DMS 273 (cell line): Measurements from ENCODE around the gene ZSWIM8.

Experiments used
- DNase-seq: peaks from one replicate; lab custom pipeline; 2025; ENCODE audit not compliant: unreplicated experiment; lab: John Stamatoyannopoulos, UW

ZSWIM8 gene

DNA sequence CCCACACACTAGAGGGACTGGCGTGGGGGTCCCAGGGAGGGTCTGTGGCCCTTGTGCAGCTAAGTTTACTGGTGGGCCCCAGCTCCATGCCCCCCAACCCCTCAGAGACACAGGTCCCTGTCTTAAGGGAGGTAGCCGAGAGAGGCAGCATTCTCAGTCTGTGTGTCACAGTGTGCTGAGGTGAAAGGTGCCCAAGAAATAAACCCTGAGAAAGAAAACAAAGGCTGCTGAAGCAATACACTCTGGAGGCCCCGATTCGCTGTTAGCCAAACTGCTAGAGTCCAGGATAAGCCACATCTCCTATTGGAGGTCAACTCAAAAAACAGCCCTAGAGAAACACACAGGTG, 54.6 kb downstream of the ZSWIM8 start:
- no peak for DNase-seq

DNA sequence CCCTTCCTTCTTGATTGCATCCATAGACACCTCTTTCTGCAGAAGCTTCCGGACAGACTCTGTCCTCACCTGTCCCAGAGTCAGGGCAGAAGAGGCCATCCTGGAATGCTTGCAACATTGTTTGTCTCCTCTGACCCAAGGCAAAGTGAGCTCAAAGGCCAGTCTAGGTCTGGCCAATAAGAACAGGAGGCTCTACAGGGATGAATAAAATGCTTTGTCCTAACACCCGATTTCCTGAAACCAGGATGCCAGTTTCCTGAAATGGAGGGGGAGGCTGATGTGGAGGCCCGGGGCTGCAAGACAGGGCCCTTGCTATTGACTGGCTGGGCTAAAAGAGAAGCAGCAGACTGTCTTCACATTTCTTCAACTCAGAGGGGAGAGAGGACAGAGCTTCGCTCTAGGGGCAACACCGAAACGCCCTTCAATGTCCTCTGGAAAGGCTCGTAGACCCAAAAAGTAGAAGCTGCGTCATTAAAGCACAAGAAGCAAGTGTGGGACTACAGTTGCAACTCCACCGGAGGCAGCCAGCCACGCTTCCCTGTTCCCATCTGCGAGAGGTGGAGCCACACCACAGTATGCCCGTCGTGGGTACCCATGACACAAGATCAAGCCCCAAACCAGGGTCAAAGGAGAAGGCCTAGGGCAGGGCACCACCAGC, 55.1 kb downstream of the ZSWIM8 start:
- no peak for DNase-seq

DNA sequence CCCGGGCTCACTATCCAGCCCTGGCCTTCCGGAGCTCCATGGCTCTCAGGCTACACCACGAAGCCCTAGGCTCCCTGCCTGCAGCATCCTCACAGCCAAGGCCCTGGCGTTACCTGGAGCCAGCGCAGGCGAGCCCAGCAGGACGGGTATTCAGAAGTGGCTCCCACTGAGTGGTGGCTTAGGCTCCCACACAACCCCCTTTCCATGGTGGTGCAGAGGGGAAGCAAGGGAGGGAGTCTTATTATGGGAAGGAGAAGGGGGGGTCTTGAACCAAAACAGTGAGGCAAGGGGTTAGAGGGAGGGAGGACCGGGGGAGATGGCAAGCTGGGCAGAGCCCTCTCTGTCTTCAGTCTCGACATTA, 55.6 kb downstream of the ZSWIM8 start:
- DNase-seq: no peak

DNA sequence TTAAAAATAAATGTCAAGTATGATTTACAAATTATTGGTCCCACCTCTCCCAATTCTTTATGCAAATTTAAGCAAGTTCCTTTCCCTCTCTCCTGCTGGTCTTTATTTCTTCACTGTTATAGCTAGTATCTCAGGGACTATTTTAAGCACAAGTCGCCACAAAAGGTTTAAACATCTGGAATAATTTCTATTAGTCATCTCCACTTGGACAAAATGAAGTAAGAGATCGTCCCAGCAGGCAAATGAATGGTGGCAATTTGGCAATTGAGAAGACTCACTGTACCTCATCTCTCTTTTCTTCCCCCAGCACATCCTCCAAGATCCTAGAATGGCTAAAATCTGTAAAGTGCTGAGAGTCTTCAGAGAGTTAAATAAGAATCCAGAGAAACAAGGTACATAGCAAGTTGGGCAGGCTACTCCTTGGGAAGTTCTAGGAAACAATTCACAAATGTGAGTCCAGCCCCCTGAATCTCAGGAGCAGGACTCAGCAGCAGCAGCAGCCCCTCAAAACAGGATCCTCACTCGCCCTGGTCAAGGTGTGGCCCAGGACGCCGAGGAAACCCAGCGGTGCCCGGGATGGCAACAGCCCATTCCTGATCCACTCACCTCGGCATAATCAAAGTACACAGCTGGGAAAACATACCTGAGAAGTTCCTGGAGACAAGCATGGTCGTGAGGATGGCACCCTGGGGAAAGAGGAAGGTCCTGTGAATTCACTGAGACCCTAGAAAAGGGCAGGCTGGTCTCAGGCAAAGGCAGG, 56.3 kb downstream of the ZSWIM8 start:
- DNase-seq: no peak

DNA sequence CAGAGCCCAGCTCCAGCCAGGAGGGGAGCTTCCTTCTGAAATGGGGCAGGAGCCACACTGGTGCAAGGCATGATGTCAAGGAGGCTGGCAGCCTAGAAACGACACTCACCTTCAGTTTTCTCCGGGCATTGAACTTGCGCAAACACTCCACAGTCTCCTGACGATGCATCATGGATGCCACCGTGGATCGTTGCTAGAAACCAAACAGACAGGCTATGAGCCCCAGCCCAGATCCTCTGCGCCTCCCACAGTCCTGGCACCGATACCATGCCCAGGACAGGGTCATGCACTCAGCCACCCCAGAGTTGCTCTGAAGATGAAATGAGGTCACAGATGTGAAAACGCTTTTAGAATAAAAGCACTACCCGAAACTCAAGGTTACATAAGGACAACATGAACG, 56.9 kb downstream of the ZSWIM8 start:
- DNase-seq: no peak

DNA sequence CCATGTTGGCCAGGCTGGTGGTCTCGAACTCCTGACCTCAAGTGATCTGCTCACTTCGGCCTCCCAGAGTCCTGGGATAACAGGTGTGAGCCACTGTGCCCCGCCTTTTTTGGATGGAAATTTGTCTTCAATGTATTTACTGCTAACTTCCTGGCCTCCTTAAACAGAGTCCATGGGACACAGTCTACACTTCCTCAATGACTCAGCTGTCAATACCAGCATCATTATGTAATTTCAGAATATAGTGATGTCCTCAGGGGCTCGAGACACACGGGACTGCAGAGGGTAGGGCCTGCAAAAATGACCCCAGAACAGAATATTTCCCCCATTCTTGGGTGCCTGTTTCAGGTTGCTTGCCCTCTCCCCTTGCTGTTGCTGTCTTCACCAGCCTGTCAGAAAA, 57.9 kb downstream of the ZSWIM8 start:
- DNase-seq: no peak

DNA sequence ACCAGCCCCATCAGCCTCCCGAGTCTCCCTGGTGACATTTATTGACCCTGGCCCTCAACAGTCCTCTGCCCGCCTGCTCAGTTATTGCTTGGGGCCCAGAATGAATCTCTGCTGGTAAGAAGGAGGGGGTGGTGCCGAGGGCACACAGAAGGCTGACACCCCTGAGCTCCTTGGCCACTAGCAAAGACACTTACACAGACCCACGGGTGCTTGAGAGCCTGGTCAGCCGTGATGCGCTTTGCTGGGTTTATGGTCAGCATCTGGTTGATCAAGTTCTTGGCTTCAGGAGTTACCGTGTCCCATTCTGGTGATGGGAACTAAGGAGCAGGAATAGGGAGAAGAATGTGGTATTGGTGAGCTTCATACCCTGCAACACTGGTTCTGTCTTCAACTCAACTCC, 61.6 kb downstream of the ZSWIM8 start:
- no peak for DNase-seq

DNA sequence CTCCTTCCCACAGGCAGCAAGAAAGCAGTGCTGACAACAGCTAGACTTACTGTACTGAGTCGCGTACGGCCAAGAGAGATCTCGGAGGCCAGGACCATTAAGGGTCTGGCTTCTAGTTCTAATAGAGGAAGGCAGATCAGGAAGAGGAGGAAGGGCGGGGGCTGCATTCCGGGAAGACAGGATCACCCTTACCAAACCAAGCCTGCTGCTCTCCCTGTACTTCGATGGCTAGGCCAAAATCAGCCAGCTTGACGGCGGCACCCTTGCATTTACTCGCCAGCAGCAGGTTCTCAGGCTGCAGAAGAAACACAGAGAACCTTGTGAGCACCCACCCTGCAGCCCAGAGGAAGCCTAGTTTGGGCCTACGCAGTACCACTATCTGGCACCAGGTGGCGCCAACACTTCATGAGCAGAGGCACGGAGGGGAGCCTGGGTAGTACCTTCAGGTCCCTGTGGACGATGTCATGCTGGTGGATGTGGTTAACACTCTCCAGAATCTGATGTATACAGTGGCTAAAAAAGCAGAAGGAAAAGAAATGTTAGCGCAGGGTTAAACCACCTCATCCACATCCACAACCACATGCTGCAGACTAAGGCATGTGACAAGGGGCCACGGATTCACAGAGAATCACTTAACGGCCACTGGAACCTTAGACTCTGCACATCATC, 63.5 kb downstream of the ZSWIM8 start:
- DNase-seq: peak; percentile 81

DNA sequence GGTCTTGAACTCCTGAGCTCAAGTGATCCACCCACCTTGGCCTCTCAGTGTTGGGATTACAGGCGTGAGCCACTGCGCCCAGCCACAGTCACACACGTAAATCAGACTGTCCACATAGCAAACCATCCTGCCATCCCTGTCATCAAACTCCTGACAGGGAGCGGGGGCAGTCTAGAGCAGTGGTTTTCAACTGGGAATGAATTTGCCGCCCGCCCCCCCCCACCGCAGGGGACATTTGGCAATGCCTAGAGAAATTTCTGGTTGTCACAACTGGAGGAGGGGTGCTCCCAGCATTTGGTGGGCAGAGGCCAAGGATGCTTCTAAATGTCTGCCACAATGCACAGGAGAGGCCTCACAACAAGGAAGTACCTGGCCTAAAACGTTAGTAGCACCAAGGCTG, 64.8 kb downstream of the ZSWIM8 start:
- DNase-seq: no peak

DNA sequence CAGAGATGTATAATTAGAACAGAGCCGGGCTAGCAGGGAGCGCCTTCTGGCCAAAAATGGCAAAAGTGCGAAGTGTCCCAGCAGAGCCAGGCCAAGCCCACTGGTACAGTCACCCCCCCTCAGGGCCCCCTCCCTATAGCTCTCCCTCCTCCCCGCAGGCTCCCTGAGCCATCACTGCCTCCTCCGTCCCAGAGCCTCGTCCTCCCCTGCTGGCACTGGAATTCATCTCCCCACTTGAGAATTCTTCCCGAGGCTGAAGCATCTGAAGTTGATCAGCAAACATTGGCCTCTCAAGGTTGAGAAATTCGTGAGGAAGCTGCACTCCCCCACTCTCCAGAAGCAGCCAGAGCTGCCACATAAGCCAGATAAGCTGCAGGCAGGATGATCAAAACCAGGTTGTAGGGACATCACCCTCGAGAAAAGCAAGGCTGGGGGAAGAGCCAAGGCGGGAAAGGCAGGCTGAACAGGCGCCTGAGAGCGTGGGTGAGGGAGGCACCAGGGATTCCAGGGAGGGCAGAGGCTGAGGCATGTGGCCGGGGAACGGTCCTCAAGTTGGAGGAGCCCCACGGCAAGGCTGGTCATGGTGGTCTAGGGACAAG, 65.6 kb downstream of the ZSWIM8 start:
- DNase-seq: no peak
